HEK293 (cell line): ENCODE results near the gene NR0B1.

Experiments
- CTCF ChIA-PET: fragments of 350-600 bp; formaldehyde crosslinking; extraction: SDS; loops from one replicate; lab custom pipeline; 2021; ENCODE audit warnings: antibody characterized with exemption; lab: Yijun Ruan, JAX
- POLR2A ChIA-PET: fragments of 300-600 bp; formaldehyde crosslinking; extraction: SDS; loops from one replicate; lab custom pipeline; 2020; ENCODE audit warnings: antibody characterized with exemption, inconsistent platforms; lab: Yijun Ruan, JAX
- H3K27ac ChIP-seq: fragments of 200-500 bp; sonication (Bioruptor generic); 2 replicates; pipeline ENCODE4 v1.5.1; 2014; ENCODE audit warnings: low read depth, low read length, control low read depth, inconsistent platforms; ENCODE audit errors: extremely low read depth
- H3K36me3 ChIP-seq, 2 experiments: fragments of 200-500 bp in 1 of 2; sonication (Bioruptor generic) in 1 of 2; 1 replicate in 1 of 2; 2 replicates in 1 of 2; pipeline ENCODE4 v1.5.1; 2014 to 2017; ENCODE audit warnings: inconsistent platforms in 2 of 2, low read length in 2 of 2; ENCODE audit not compliant: control insufficient read depth in 2 of 2, insufficient read depth in 1 of 2
- H3K4me1 ChIP-seq: fragments of 200-500 bp; sonication (Bioruptor generic); 2 replicates; pipeline ENCODE4 v1.5.1; 2014; ENCODE audit warnings: mild to moderate bottlenecking, low read length, inconsistent platforms; ENCODE audit not compliant: control insufficient read depth, insufficient read depth
- H3K4me3 ChIP-seq: 2 replicates; pipeline ENCODE4 v1.5.1; 2011; ENCODE audit warnings: low read depth, mild to moderate bottlenecking, control low read depth, low read length, moderate library complexity
- H3K9me3 ChIP-seq: fragments of 200-500 bp; sonication (Bioruptor generic); 2 replicates; pipeline ENCODE4 v1.5.1; 2014; ENCODE audit warnings: low read depth, low read length, inconsistent platforms; ENCODE audit not compliant: control insufficient read depth, insufficient read depth
- GLI4 ChIP-seq: fragments of 450-650 bp; formaldehyde crosslinking; IDR thresholded peaks from 2 replicates; pipeline ENCODE4 v1.5.1; 2016; ENCODE audit warnings: missing biosample characterization, missing genetic modification characterization
- KLF10 ChIP-seq: fragments of 450-650 bp; IDR thresholded peaks from 2 replicates; pipeline ENCODE4 v1.5.1; 2018; ENCODE audit warnings: missing biosample characterization, mild to moderate bottlenecking, missing genetic modification characterization
- SALL2 ChIP-seq: fragments of 450-650 bp; formaldehyde crosslinking; IDR thresholded peaks from 2 replicates; pipeline ENCODE4 v1.5.0; 2017; ENCODE audit warnings: missing biosample characterization, mild to moderate bottlenecking, missing genetic modification characterization, borderline replicate concordance
- SP2 ChIP-seq: fragments of 450-650 bp; formaldehyde crosslinking; IDR thresholded peaks from 2 replicates; pipeline ENCODE4 v1.5.1; 2016; ENCODE audit warnings: missing biosample characterization, missing genetic modification characterization
- ZNF146 ChIP-seq: fragments of 450-650 bp; formaldehyde crosslinking; IDR thresholded peaks from 2 replicates; pipeline ENCODE4 v1.5.1; 2016; ENCODE audit warnings: missing biosample characterization, missing genetic modification characterization
- ZNF174 ChIP-seq: fragments of 450-650 bp; formaldehyde crosslinking; IDR thresholded peaks from 2 replicates; pipeline ENCODE4 v1.5.0; 2017; ENCODE audit warnings: missing biosample characterization, mild to moderate bottlenecking, missing genetic modification characterization
- ZNF24 ChIP-seq: fragments of 450-650 bp; formaldehyde crosslinking; IDR thresholded peaks from 2 replicates; pipeline ENCODE4 v1.5.1; 2016; ENCODE audit warnings: missing biosample characterization, missing genetic modification characterization
- ZNF274 ChIP-seq, 2 experiments: fragments of 200-500 bp in 1 of 2; fragments of 450-650 bp in 1 of 2; sonication (Bioruptor generic) in 1 of 2; formaldehyde crosslinking in 1 of 2; IDR thresholded peaks; 2 replicates each; pipeline versions ENCODE4 v1.5.1 to v1.6.1; 2014 to 2016; ENCODE audit warnings: borderline replicate concordance in 1 of 2, inconsistent platforms in 1 of 2, low read length in 1 of 2, missing biosample characterization in 1 of 2, missing genetic modification characterization in 1 of 2
- ZNF341 ChIP-seq: fragments of 450-650 bp; formaldehyde crosslinking; IDR thresholded peaks from 2 replicates; pipeline ENCODE4; 2016; ENCODE audit warnings: low read depth, missing biosample characterization, missing genetic modification characterization
- ZNF473 ChIP-seq: fragments of 450-650 bp; formaldehyde crosslinking; IDR thresholded peaks from 2 replicates; pipeline ENCODE4 v1.5.1; 2017; ENCODE audit warnings: missing biosample characterization, missing genetic modification characterization
- ZNF560 ChIP-seq: fragments of 450-650 bp; formaldehyde crosslinking; IDR thresholded peaks from 2 replicates; pipeline ENCODE4 v1.5.1; 2017; ENCODE audit warnings: missing biosample characterization, missing genetic modification characterization, borderline replicate concordance
- ZNF664 ChIP-seq: fragments of 450-650 bp; formaldehyde crosslinking; IDR thresholded peaks from 2 replicates; pipeline ENCODE4 v1.5.1; 2016; ENCODE audit warnings: missing biosample characterization, missing genetic modification characterization
- ZNF677 ChIP-seq: fragments of 450-650 bp; IDR thresholded peaks from 2 replicates; pipeline ENCODE4 v1.5.0; 2018; ENCODE audit warnings: missing biosample characterization, mild to moderate bottlenecking, missing genetic modification characterization, moderate library complexity
- TF ChIP-seq, protein P1 (sequence below): fragments of 450-650 bp; formaldehyde crosslinking; IDR thresholded peaks from 2 replicates; pipeline ENCODE4 v1.5.1; 2016; ENCODE audit warnings: missing biosample characterization, missing genetic modification characterization
- TF ChIP-seq, protein P2 (sequence below): fragments of 450-650 bp; IDR thresholded peaks from 2 replicates; pipeline ENCODE4 v1.5.1; 2018; ENCODE audit warnings: missing biosample characterization, missing genetic modification characterization
- TF ChIP-seq, protein P3 (sequence below): fragments of 450-650 bp; formaldehyde crosslinking; conservative IDR thresholded peaks from 2 replicates; pipeline ENCODE4 v1.5.1; 2016; ENCODE audit warnings: low read depth, missing biosample characterization, missing genetic modification characterization
- TF ChIP-seq, protein P4 (sequence below): fragments of 450-650 bp; formaldehyde crosslinking; IDR thresholded peaks from 2 replicates; pipeline ENCODE4 v1.5.1; 2017; ENCODE audit warnings: missing biosample characterization, missing genetic modification characterization

The NR0B1 gene

DNA sequence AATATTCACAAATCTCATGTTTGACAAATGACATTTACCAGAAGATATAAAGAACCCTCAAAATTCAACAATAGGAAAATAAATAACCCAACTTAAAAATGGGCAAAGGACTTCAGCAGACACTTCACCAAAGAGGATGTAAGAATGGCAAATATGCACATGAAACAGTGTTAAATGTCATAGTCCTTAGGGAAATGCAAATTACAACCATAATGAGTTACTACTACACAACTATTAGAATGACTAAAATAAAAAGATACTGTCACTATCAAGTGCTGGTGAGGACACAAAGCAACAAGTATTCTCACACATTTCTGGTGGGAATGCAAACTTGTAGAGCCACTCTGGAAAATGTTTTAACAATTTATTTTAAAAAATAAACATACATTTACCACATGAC, 40.8 kb upstream of the NR0B1 start (continued):
- TF ChIP-seq, protein P1, sequence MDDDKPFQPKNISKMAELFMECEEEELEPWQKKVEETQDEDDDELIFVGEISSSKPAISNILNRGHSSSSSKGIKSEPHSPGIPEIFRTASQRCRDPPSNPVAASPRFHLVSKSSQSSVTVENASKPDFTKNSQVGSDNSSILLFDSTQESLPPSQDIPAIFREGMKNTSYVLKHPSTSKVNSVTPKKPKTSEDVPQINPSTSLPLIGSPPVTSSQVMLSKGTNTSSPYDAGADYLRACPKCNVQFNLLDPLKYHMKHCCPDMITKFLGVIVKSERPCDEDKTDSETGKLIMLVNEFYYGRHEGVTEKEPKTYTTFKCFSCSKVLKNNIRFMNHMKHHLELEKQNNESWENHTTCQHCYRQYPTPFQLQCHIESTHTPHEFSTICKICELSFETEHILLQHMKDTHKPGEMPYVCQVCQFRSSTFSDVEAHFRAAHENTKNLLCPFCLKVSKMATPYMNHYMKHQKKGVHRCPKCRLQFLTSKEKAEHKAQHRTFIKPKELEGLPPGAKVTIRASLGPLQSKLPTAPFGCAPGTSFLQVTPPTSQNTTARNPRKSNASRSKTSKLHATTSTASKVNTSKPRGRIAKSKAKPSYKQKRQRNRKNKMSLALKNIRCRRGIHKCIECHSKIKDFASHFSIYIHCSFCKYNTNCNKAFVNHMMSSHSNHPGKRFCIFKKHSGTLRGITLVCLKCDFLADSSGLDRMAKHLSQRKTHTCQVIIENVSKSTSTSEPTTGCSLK = no peak

DNA sequence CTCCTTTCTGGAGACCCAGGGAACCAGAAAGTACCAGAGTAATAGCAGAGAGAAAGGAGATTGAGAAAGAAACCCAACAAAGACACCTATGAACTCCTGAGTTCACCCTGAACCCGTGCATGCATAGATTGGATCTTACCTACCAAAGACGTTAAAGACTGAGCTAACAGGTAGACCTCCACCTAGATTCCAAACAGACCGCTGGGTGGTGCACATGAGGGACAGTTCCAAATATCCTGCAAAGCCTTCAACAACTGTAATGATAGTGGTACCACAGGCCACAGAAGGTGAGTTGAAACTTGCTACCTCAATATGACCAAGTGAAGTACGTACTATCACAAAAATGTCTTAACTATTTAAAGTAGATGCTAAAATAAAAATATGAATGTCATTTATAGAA, 34.0 kb upstream of the NR0B1 start:
- CTCF ChIA-PET = no interaction called here
- Histone ChIP-seq H3K27ac (no peak overlapping the region), H3K4me1 (no peaks in the 10 kb centered on the region), H3K36me3 (no peaks in the 10 kb centered on the region)
- TF ChIP-seq ZNF146 (tag by site-specific recombination) = no peak
- TF ChIP-seq, protein P2, sequence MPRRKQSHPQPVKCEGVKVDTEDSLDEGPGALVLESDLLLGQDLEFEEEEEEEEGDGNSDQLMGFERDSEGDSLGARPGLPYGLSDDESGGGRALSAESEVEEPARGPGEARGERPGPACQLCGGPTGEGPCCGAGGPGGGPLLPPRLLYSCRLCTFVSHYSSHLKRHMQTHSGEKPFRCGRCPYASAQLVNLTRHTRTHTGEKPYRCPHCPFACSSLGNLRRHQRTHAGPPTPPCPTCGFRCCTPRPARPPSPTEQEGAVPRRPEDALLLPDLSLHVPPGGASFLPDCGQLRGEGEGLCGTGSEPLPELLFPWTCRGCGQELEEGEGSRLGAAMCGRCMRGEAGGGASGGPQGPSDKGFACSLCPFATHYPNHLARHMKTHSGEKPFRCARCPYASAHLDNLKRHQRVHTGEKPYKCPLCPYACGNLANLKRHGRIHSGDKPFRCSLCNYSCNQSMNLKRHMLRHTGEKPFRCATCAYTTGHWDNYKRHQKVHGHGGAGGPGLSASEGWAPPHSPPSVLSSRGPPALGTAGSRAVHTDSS (tag by site-specific recombination) = no peak
- TF ChIP-seq ZNF560 (tag by site-specific recombination) = no peak
- TF ChIP-seq ZNF174 = no peak
- no peak for TF ChIP-seq KLF10 (tag by site-specific recombination)
- TF ChIP-seq ZNF677 (tag by site-specific recombination) = no peak
- no peak for TF ChIP-seq ZNF274 (IDR thresholded peaks at IDR 0.05; ENCODE audit: low read length)
- no peak for TF ChIP-seq ZNF274 (tag by site-specific recombination; IDR thresholded peaks at IDR 0.05; ENCODE audit: borderline replicate concordance)
- no peak for TF ChIP-seq SALL2
- no peak for TF ChIP-seq ZNF24
- no peak for TF ChIP-seq GLI4 (tag by site-specific recombination)
- TF ChIP-seq, protein P3, sequence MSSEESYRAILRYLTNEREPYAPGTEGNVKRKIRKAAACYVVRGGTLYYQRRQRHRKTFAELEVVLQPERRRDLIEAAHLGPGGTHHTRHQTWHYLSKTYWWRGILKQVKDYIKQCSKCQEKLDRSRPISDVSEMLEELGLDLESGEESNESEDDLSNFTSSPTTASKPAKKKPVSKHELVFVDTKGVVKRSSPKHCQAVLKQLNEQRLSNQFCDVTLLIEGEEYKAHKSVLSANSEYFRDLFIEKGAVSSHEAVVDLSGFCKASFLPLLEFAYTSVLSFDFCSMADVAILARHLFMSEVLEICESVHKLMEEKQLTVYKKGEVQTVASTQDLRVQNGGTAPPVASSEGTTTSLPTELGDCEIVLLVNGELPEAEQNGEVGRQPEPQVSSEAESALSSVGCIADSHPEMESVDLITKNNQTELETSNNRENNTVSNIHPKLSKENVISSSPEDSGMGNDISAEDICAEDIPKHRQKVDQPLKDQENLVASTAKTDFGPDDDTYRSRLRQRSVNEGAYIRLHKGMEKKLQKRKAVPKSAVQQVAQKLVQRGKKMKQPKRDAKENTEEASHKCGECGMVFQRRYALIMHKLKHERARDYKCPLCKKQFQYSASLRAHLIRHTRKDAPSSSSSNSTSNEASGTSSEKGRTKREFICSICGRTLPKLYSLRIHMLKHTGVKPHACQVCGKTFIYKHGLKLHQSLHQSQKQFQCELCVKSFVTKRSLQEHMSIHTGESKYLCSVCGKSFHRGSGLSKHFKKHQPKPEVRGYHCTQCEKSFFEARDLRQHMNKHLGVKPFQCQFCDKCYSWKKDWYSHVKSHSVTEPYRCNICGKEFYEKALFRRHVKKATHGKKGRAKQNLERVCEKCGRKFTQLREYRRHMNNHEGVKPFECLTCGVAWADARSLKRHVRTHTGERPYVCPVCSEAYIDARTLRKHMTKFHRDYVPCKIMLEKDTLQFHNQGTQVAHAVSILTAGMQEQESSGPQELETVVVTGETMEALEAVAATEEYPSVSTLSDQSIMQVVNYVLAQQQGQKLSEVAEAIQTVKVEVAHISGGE (tag by site-specific recombination) = no peak
- TF ChIP-seq ZNF341 (tag by site-specific recombination) = no peak
- no peak for TF ChIP-seq ZNF473 (tag by site-specific recombination)
- TF ChIP-seq ZNF664 (tag by site-specific recombination) = no peak
- TF ChIP-seq, protein P4, sequence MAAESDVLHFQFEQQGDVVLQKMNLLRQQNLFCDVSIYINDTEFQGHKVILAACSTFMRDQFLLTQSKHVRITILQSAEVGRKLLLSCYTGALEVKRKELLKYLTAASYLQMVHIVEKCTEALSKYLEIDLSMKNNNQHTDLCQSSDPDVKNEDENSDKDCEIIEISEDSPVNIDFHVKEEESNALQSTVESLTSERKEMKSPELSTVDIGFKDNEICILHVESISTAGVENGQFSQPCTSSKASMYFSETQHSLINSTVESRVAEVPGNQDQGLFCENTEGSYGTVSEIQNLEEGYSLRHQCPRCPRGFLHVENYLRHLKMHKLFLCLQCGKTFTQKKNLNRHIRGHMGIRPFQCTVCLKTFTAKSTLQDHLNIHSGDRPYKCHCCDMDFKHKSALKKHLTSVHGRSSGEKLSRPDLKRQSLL (tag by site-specific recombination) = no peak
- TF ChIP-seq SP2 = no peak
- TF ChIP-seq, all 188 proteins: peak for 0
- POLR2A ChIA-PET = no interaction called here
- H3K9me3 ChIP-seq = no peaks in the 10 kb centered on the region
- H3K4me3 ChIP-seq = no peak overlapping the region
